ENCODE data around the gene SCAF4.
"Not testable (repeated sequence)": the region's sequence is repeated elsewhere in the genome, so short reads cannot be mapped to it uniquely, and the experiment has no call there.

Gene SCAF4

DNA sequence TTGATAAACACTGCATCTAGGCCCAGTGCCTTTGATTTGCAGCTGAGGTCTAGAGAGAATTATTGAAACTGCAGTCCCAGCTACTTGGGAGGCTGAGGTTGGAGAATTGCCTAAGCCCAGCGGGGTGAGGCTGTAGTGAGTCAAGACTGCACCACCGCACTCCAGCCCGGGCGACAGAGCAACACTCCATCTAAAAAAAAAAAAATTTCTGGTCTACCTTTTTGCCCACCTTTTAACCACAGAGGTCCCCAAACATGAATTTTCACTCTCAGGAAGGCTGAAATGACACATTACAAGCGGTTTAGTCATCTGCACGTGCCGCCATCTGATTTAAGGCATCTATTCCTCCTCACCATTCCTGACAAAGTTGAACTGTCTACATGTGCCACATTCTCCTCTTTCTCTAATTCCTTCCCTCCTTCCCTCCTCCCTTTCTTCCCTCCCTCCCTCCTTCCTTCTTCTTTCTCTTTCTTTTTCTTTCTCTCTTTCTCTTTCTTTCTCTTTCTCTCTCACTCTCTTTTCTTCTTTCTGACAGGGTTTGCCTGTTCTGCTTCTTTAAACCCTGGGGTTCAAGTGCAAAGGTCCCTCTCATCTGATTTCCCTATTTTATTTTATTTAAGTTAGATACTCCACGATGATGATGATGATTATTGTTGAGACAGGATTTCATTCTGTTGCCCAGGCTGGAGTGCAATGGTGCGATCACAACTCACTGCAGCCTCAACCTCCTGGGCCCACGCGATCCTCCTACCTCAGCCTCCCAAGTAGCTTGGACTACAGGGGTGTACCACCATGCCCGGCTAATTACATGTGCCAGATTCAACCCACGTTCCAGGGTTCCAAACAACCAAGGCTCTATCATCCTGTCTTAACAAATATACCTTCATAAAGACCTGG, 75.5 kb downstream of the SCAF4 start:
- FAIRE-seq, result no peak
- TF ChIP-seq POLR2A (IDR thresholded peaks at IDR 0.05; ENCODE audit: low read depth, low read length), result no peak
- TF ChIP-seq POU2F2 (IDR thresholded peaks at IDR 0.05; ENCODE audit: low read depth, low read length), result no peak
- TF ChIP-seq POLR2AphosphoS5 (IDR thresholded peaks at IDR 0.05; ENCODE audit: low read depth, low read length), result no peak
- no peak for TF ChIP-seq TAF1 (IDR thresholded peaks at IDR 0.05; ENCODE audit: low read depth, low read length)
- TF ChIP-seq PAX5 (IDR thresholded peaks at IDR 0.05; ENCODE audit: insufficient read depth, low read length, severe bottlenecking), result no peak
- TF ChIP-seq SPI1 (IDR thresholded peaks at IDR 0.05; ENCODE audit: low read depth, low read length), result no peak
- no peak for DNase-seq (ENCODE audit: insufficient read length, low spot score)

DNA sequence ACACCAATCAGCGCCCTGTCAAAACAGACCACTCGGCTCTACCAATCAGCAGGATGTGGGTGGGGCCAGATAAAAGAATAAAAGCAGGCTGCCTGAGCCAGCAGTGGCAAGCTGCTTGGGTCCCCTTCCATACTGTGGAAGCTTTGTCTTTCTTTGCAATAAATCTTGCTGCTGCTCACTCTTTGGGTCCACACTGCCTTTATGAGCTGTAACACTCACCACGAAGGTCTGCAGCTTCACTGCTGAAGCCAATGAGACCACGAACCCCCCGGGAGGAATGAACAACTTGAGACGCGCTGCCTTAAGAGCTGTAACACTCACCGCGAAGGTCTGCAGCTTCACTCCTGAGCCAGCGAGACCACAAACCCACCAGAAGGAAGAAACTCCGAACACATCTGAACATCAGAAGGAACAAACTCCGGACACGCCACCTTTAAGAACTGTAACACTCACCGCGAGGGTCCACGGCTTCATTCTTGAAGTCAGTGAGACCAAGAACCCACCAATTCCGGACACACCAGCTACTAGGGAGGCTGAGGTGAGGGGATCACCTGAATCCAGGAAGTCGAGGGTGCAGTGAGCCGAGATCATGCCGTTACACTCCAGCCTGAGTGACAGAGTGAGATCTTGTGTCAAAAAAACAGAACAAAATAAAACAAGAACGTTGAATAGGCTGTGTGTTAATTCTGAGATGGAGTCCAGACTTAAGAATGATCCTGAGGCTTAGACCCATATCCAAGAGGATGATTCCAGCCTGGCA, 76.9 kb downstream of the SCAF4 start:
- not testable (repeated sequence) for FAIRE-seq

DNA sequence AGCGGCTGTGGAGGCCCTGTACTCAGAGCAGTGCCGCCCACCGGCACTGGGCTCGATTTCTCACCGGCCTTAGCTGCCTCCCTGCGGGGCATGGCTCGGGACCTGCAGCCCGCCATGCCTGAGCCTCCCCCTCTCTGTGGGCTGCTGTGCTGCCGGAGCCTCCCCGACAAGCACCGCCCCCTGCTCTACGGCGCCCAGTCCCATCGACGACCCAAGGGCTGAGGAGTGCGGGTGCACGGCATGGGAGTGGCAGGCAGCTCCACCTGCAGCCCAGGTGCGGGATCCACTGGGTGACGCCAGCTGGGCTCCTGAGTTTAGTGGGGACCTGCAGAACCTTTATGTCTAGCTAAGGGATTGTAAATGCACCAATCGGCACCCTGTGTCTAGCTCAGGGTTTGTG, 77.6 kb downstream of the SCAF4 start:
- FAIRE-seq (no peak), DNase-seq (ENCODE audit: insufficient read length, low spot score) (no peak)
- TF ChIP-seq SPI1 (IDR thresholded peaks at IDR 0.05; ENCODE audit: low read depth, low read length) (no peak), POLR2AphosphoS5 (IDR thresholded peaks at IDR 0.05; ENCODE audit: low read depth, low read length) (no peak)

More for the DNA sequence above, 76.9 kb downstream of the SCAF4 start:
- not testable (repeated sequence) for DNase-seq (ENCODE audit: insufficient read length, low spot score)

DNA sequence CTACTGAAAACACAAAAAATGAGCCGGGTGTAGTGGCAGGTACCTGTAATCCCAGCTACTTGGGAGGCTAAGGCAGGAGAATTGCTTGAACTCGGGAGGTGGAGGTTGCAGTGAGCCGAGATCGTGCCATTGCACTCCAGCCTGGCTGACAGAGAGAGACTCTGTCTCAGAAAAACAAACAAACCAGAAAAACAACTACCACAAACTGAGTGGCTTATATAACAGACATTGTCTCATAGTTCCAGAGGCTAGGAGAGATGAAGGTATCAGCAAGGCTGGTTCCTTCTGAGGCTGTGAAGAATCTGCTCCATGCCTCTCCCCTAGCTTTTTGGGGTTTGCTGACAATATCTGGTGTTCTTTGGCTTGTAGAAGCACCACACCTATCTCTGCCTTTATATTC, 80.4 kb downstream of the SCAF4 start:
- FAIRE-seq; DNase-seq (ENCODE audit: insufficient read length, low spot score): not testable (repeated sequence)

DNA sequence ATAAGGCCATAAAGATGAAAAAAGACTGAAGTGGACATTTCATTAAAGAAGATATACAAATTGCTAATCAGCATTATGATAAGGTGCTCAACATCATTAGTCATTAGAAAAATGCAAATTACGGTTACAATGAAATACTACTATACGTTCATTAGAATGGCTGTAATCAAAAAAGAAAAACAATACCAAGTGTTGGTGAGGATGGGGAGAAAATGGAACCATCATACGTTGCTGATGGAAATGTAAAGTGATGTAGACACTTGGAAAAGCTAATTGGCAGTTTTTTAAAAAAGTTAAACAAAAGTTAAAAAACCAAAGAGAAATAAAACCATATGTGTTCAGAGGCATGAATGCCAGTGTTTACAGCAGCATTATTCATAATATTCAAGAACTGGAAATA, 81.0 kb downstream of the SCAF4 start:
- TF ChIP-seq SPI1 (IDR thresholded peaks at IDR 0.05; ENCODE audit: low read depth, low read length) (no peak), POLR2AphosphoS5 (IDR thresholded peaks at IDR 0.05; ENCODE audit: low read depth, low read length) (no peak), POLR2A (IDR thresholded peaks at IDR 0.05; ENCODE audit: low read depth, low read length) (no peak), PAX5 (IDR thresholded peaks at IDR 0.05; ENCODE audit: insufficient read depth, low read length, severe bottlenecking) (no peak), POU2F2 (IDR thresholded peaks at IDR 0.05; ENCODE audit: low read depth, low read length) (no peak), TAF1 (IDR thresholded peaks at IDR 0.05; ENCODE audit: low read depth, low read length) (no peak)
- no peak for DNase-seq (ENCODE audit: insufficient read length, low spot score)
- FAIRE-seq, result no peak

DNA sequence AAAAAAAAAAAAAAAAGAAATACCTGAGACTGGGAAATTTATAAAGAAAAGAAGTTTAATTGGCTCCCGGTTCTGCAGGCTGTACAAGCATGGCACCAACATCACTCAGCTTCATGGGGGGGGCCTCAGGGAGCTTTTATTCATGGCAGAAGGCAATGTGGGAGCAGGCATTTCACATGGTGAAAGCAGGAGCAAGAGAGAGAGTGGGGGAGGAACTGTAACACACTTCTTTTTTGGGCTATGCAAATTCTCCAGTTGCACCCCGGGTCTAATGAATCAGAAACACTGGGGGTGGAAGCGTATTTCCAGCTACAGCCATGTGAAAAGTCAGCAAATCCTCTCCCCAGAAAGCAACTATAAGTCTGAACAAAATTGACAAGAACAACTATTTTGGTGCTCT, 84.3 kb downstream of the SCAF4 start:
- TF ChIP-seq TAF1 (IDR thresholded peaks at IDR 0.05; ENCODE audit: low read depth, low read length) (no peak), POU2F2 (IDR thresholded peaks at IDR 0.05; ENCODE audit: low read depth, low read length) (peak; percentile 96), POLR2A (IDR thresholded peaks at IDR 0.05; ENCODE audit: low read depth, low read length) (no peak), PAX5 (IDR thresholded peaks at IDR 0.05; ENCODE audit: insufficient read depth, low read length, severe bottlenecking) (no peak), SPI1 (IDR thresholded peaks at IDR 0.05; ENCODE audit: low read depth, low read length) (peak; percentile 39; the same call in 1 of the 2 replicates)
- DNase-seq (ENCODE audit: insufficient read length, low spot score), result no peak
- FAIRE-seq, result peak; percentile 84

DNA sequence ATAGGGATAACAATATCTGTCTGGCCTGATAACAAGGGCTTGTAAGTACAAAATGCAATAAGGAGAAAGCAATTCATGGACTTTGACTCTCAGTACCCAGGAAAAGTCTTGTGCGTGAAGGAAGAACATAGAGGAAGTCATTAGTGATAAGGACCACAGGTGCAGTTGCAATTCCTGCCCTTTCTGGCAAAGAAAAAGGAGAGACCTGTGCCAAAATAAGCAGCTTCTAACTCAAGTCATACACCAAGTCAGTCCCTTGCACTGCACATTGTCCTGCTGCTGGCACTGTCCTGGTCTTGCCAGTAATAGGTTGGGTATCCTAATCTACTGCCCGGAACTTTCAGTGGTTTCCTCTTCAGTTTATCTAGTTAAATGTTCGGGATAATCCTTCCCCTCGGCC, 87.3 kb downstream of the SCAF4 start:
- no peak for DNase-seq (ENCODE audit: insufficient read length, low spot score)
- TF ChIP-seq PAX5 (IDR thresholded peaks at IDR 0.05; ENCODE audit: insufficient read depth, low read length, severe bottlenecking), result no peak
- TF ChIP-seq POU2F2 (IDR thresholded peaks at IDR 0.05; ENCODE audit: low read depth, low read length), result no peak
- no peak for TF ChIP-seq SPI1 (IDR thresholded peaks at IDR 0.05; ENCODE audit: low read depth, low read length)
- TF ChIP-seq POLR2A (IDR thresholded peaks at IDR 0.05; ENCODE audit: low read depth, low read length), result no peak
- no peak for TF ChIP-seq POLR2AphosphoS5 (IDR thresholded peaks at IDR 0.05; ENCODE audit: low read depth, low read length)
- TF ChIP-seq TAF1 (IDR thresholded peaks at IDR 0.05; ENCODE audit: low read depth, low read length), result no peak
- FAIRE-seq, result no peak

DNA sequence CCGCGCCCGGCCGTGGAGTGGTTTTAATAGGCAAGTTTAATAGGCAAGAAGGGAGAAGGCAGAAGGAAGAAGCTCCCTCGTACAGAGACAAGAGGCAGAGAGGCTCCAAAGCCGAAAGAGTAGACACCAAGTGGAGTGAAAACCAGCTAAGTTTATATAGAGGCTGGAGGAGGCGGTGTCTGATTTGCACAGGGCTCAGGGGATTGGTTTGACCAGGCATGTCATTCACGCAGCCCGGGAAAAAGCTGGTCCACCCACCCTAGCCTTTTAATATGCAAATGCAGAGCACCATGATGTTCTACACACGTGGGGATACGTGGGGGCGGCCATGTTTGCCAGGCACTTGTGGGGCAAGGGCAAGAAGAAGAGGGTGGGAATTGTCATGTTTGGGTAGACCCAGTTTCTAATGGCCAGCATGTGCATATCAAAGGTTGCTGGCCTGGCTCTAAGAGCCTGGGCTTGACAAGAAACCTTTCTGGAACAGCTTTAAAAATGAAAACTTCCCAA, 90.4 kb downstream of the SCAF4 start:
- TF ChIP-seq POLR2A (IDR thresholded peaks at IDR 0.05; ENCODE audit: low read depth, low read length) (no peak), POU2F2 (IDR thresholded peaks at IDR 0.05; ENCODE audit: low read depth, low read length) (no peak), POLR2AphosphoS5 (IDR thresholded peaks at IDR 0.05; ENCODE audit: low read depth, low read length) (no peak), TAF1 (IDR thresholded peaks at IDR 0.05; ENCODE audit: low read depth, low read length) (no peak), SPI1 (IDR thresholded peaks at IDR 0.05; ENCODE audit: low read depth, low read length) (no peak), PAX5 (IDR thresholded peaks at IDR 0.05; ENCODE audit: insufficient read depth, low read length, severe bottlenecking) (no peak)
- no peak for FAIRE-seq
- no peak for DNase-seq (ENCODE audit: insufficient read length, low spot score)

DNA sequence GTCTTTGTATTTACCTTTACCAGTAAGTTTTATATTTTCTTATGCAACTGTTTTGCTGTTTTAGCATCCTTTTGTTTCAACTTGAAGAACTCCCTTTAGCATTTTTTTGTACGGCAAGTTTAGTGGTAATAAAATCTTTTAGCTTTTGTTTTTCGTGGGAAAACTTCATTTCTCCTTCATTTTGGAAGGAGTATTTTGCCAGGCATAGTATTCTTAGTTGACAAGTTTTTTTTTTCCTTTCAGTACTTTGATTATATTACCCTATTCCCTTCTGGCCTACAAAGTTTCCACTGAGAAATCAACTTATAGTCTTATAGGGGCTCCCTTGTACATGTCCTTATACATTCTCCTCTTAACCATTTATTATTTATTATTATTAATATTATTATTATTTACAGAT, 95.0 kb downstream of the SCAF4 start:
- no peak for DNase-seq (ENCODE audit: insufficient read length, low spot score)
- FAIRE-seq, result no peak
- no peak for TF ChIP-seq TAF1 (IDR thresholded peaks at IDR 0.05; ENCODE audit: low read depth, low read length)
- TF ChIP-seq SPI1 (IDR thresholded peaks at IDR 0.05; ENCODE audit: low read depth, low read length), result no peak
- no peak for TF ChIP-seq POLR2A (IDR thresholded peaks at IDR 0.05; ENCODE audit: low read depth, low read length)
- no peak for TF ChIP-seq POU2F2 (IDR thresholded peaks at IDR 0.05; ENCODE audit: low read depth, low read length)
- no peak for TF ChIP-seq POLR2AphosphoS5 (IDR thresholded peaks at IDR 0.05; ENCODE audit: low read depth, low read length)
- TF ChIP-seq PAX5 (IDR thresholded peaks at IDR 0.05; ENCODE audit: insufficient read depth, low read length, severe bottlenecking), result no peak

DNA sequence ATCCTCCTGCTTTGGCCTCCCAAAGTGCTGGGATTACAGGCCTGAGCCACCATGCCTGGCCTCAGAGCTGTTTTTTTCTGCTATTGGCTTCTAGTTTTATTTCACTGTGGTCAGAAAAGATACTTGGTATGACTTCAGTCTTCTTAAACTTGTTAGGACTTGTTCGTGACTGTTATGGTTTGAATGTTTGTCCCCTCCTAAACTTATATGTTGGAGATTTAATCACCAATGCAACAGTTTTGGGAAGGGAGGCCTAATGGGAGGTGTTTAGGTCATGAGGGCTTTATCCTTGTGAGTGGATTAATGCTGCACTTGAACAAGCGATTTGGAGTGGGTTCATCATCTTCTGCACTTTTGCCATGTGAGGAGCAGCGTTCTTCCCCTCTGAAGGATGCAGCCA, 96.9 kb downstream of the SCAF4 start:
- no peak for FAIRE-seq
- TF ChIP-seq PAX5 (IDR thresholded peaks at IDR 0.05; ENCODE audit: insufficient read depth, low read length, severe bottlenecking) (no peak), POLR2AphosphoS5 (IDR thresholded peaks at IDR 0.05; ENCODE audit: low read depth, low read length) (no peak), POU2F2 (IDR thresholded peaks at IDR 0.05; ENCODE audit: low read depth, low read length) (no peak), SPI1 (IDR thresholded peaks at IDR 0.05; ENCODE audit: low read depth, low read length) (no peak), POLR2A (IDR thresholded peaks at IDR 0.05; ENCODE audit: low read depth, low read length) (no peak), TAF1 (IDR thresholded peaks at IDR 0.05; ENCODE audit: low read depth, low read length) (no peak)
- no peak for DNase-seq (ENCODE audit: insufficient read length, low spot score)

DNA sequence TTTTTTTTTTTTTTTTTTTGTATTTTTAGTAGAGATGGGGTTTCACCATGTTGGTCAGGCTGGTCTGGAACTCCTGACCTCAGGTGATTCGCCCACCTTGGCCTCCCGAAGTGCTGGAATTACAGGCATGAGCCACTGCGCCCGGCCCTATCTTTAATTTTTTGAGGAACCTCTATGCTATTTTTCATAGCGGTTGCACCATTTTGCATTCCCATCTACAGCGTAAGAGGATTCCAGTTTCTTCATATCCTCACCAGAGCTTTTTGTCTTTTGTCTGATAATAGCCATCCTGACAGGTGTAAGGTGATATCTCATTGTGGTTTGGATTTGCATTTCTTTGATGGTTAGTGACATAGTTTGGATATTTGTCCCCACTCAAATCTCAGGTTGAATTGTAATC, 100.0 kb downstream of the SCAF4 start:
- not testable (repeated sequence) for FAIRE-seq; DNase-seq (ENCODE audit: insufficient read length, low spot score)
